Measurements from ENCODE around the gene ZNF598.

DNA sequence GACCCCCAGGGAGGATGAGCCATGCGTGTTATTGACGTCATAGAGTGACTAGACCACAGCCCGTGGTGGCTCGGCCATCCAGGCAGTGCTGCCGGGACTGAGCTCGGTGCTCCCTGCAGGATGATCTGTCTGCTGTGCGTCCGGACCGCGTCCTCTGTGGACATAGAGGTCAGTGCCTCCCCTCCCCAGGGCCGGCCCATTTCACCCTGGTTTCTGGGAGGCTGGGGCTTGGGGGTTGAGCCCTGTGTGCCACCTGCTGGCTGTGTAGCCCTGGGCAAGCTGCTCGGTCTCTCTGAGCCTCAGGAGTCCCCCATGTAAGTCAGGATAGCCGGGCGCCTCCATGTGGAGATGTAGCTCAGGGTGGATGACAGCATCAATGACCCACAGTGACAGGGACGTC is 46.5 kb upstream of the ZNF598 start:
- no peak for TF ChIP-seq HDGF (IDR thresholded peaks at IDR 0.05; ENCODE audit: borderline replicate concordance)
- TF ChIP-seq BHLHE40 (IDR thresholded peaks at IDR 0.05; ENCODE audit: borderline replicate concordance), result no peak
- TF ChIP-seq ARNT (IDR thresholded peaks at IDR 0.05), result no peak
- no peak for TF ChIP-seq SP1 (IDR thresholded peaks at IDR 0.05)
- no peak for TF ChIP-seq SUZ12 (IDR thresholded peaks at IDR 0.05)
- no peak for TF ChIP-seq NFRKB (IDR thresholded peaks at IDR 0.05)
